HG03432 (cell line): Measurements from ENCODE around the gene C4orf50.

ENCODE experiments used
- ATAC-seq: cut with Tn5 transposase; IDR thresholded peaks from one replicate; pipeline ENCODE4 v1.9.1; 2021; ENCODE audit warnings: mild to moderate bottlenecking, moderate library complexity; ENCODE audit not compliant: unreplicated experiment

Gene C4orf50

DNA sequence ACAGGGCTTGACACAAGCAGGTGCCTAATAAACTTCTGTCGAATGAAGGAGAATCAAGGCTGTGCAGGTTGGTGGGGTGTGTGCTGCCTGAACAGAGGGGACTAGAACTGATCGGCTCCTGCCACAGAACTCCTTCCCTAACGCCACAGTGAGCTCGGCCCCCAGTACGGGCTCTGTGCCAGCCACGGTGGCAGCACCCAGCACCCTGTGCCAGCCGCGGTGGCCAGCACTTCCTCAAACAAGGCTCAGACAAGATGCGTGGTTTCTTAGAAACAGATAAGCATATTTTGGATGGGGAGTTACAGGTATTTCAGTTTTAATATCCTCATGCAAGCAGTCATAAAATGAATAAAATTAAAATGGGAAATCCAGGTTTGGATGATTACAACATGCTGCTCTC is 26.0 kb upstream of the C4orf50 start:
- no peak for ATAC-seq

DNA sequence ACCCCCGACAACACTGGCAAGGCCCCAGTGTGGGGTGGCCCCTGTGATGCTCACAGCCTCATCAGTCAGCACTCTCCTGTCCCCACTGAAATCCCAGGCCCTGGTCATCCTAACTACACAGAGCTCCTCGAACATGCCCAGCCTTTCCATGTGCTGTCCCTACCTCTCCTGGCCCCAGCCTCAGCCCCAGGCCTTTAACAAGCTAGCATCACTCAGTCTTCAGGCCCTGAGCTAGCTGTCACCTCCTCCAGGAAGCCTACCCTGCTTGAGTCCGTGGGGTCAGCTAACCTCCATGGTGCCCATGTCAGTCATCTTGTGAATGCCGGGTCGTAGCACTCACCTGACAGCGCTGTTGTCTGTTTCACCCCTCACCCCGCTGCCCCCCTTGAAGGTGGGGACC is 25.6 kb upstream of the C4orf50 start:
- no peak for ATAC-seq

DNA sequence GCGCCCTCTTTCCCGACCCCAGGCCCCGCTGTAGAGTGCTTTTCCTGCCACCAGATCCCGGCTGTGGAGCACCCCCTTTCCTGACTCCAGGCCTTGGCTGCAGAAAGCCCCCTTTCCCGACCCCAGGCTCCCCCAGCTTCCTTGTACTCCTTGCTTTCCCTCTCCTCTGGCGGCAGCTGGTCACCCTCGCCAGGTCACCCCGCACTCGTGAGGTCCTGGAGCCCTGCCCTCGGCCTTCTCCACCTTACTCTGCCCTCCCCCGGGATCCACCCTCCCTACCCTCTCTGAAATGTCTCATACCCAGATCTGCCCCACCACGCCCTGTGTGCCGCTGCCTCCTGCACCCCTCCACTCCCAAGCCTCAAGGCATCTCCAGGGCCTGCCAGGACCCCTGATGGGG is 25.0 kb upstream of the C4orf50 start:
- ATAC-seq, result no peak

DNA sequence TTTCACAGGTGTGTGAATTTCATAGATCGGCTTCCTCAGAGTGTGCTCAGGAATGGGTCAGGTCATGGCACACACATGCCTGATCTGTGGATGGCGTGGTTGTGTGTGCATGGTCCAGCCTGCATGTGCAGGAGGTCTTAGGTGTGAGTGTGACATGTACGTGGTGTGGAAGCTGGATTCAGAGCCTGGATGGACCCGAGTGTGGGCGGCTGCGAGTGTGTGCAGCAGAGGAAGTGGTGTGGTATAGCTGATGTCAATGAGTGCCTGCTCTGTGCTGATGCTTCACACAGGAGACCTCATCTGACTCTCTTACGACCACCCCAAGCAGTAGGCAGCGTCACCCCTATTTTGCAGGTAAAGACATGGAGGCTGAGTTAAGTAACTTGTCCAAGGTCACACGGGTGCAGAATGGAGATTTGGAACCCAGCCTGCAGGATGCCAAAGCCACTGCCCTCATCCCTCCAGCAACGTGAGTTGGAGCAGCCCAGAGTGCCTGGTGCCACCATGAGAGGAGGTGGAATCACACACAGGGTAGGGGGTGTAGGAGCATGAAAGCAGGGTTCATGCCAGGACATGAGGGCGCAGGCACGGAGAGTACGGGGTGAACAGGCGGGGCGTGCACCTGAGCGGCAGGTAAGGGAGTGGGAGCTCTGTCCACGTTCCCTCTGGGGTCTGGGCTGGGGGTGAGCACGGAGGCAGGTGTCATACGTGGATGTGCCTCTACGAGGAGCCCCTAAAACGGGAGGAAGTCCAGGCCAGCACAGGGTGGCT is 24.2 kb upstream of the C4orf50 start:
- no peak for ATAC-seq

DNA sequence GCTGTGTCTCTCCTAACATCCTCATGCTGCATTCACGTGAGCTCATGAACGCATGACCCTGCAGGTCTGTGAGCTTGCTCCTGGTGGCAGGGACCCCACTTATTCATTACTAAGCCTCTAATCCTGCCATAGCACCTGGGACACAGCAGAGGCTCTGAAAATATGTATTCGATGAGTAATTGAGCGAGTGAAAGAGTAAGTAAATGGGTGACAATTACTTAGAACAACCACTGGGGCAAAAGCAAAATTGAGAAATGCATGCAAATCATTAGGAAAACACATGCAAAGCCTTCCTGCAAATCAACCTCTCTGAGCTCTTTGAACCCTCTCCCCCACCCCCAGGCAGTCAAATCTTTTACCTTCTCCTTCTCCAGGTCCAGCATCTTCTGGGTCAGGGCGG is 23.6 kb upstream of the C4orf50 start:
- ATAC-seq, result no peak

GRCh38 chr4:6038711-6039110 is 20.5 kb upstream of the C4orf50 start:
- ATAC-seq, result no peak

DNA sequence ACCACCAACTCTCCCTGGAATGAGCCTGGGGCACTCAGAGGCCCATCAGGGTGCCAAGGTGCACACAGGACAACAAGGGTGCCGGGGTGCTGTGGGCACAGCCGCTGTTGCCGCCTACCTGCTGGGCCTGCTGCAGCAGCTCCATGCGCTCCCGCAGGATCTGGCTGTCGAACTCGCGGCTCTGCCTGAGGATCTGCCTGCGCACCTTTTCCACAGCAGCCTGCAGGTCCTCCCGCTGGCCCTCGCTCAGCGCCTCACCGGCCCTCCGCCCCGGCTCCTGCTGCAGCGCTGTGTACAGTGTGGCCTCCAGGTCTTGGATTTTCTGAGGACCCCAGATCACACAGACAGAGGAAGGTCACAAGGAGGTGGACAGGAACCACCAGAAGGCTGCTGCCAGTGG is 17.6 kb upstream of the C4orf50 start:
- ATAC-seq, result no peak

GRCh38 chr4:6033381-6033780 is 15.2 kb upstream of the C4orf50 start:
- no peak for ATAC-seq

GRCh38 chr4:6032249-6033244 is 14.3 kb upstream of the C4orf50 start:
- no peak for ATAC-seq

DNA sequence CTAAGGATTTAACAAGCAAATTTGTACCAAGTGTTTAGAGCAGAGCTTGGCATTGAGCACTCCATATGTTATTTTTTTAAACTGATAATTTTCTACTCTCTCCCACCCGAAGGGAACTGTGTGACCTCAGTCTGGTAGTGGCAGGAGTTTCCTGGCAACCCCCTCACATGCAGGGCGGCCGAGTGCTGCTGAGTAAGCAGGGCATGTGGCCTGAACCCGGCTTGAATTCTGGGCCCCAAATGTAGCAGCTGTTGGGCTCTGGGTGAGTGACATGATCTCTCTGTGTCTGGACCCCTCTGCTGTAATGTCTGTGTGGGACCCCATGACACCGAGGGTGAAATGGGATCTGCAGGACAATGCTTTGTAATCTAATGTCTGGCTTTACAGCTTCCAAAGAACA is 13.6 kb upstream of the C4orf50 start:
- no peak for ATAC-seq

DNA sequence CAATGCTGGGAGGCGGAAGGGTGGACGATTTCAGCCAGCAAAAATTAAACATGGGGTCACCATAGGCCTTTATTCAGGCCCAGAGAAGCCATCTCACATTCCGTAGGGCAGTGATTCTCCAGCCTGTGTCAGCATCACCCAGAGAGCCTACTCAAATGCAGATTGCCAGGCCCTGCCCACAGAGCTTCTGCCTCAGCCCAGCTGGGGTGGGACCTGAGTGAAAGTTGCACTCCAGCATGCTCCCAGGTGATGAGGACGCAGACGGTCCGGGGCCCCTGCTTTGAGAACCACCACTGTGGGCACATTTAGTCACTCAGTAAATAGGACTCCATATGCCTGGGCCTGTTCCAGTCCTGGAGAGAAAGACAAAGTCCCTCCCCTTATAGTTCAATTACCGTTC is 12.4 kb upstream of the C4orf50 start:
- no peak for ATAC-seq

- ATAC-seq, result no peak
These were observed 11.0 kb upstream of the C4orf50 start for GRCh38 chr4:6029254-6029653.

- ATAC-seq, result no peak
These were observed 9.9 kb upstream of the C4orf50 start for GRCh38 chr4:6028168-6028567.

- ATAC-seq, result no peak
These were observed 9.2 kb upstream of the C4orf50 start for GRCh38 chr4:6027392-6027791.

DNA sequence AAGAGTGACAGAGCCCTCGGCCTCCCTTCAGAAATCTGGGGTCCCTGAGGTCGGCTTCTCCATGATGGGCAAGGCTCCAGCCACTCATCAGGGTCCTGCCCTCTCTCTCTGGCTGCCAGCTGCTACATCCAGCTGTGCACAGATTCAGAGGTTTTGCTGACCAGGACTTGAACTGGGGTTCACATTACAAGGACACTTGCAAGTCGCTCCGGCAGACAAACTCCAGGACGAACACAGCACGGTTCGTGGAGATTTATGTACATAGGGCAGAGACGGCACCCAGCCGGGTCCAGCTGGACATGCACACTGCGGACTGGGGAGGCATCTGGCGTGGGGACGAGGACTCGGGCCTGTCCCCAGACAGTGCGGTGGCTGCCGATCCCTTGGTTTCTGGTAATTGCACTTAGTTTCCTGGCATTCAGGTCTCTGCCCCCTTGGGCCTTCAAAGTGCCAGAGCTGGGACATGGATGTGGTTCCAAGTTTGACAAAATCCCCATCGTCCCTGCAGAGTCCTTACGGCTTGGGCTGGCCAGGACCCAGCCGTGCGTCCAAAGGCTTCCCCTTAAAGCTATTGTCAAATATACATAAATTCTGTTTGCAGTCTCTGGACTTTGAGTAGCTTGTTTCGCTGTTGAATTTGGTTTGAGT is 6.2 kb upstream of the C4orf50 start:
- ATAC-seq, result no peak

GRCh38 chr4:6023731-6024130 is 5.5 kb upstream of the C4orf50 start:
- ATAC-seq, result no peak

DNA sequence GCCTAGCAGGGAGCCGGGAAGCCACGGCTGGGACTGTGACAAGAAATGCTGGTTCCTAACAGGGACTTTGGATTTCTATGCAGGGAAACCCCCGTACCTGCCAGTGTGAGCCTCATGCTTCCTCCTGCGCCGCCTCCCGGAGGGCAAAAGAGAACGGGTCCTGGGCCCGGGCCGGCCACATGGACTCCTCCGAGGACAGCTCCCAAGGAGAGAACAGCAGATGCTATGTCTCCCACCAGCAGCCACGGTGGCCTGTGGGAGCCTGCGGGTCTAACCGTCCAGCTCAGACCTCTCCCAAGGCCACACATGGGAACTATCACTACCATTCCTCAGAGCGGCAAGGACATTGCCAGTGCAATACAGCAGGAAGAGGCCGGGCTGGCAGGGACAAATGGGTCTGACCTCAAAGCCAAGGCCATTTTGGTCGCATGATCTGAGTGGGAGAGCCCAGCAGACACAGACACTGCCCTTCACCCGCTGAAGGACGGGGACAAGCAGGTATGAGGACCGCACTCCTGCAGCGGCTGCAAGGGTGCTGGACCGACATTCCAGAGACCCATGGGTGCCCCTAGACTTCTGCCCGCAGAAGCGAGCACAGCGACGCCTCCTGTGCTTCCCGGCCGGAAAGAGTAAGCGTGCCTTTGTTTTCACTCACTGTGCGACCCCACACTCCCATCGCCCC is 4.5 kb upstream of the C4orf50 start:
- no peak for ATAC-seq

- ATAC-seq, result no peak
These were observed 3.8 kb upstream of the C4orf50 start for GRCh38 chr4:6021831-6022606.

DNA sequence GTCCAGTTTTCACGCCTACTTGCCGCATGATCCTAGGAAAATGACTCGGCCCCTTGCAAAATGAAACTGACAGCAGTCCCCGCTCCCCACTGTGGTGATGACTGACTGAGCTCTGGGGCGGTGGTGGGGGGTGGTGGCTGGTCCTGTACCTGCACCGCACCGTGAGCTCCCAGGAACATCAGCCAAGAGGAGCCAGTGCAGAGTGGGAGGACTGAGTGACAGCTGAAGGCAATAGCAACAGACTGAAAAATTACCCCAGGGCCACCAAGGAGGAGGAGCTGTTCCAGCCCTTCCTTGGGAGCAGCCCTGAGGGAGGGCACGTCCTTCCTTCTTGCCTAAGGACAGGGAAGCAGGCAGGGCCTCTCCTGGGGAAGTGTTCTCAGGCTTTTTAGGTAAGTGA is 2.4 kb upstream of the C4orf50 start:
- no peak for ATAC-seq
